IPS-15b (cell line): ENCODE results near the gene FAM135A.
"Not testable (repeated sequence)": the region's sequence is repeated elsewhere in the genome, so short reads cannot be mapped to it uniquely, and the experiment has no call there.

ENCODE experiments used
- H3K27me3 ChIP-seq: one replicate; pipeline ENCODE4 v1.6.1; 2013; ENCODE audit warnings: low read length; ENCODE audit not compliant: control insufficient read depth, insufficient read depth
- H3K36me3 ChIP-seq: one replicate; pipeline ENCODE4 v1.6.1; 2013; ENCODE audit warnings: low read length; ENCODE audit not compliant: control insufficient read depth, insufficient read depth
- H3K4me1 ChIP-seq: one replicate; pipeline ENCODE4 v1.6.1; 2013; ENCODE audit warnings: mild to moderate bottlenecking, low read length; ENCODE audit not compliant: control insufficient read depth, insufficient read depth
- H3K4me3 ChIP-seq: one replicate; pipeline ENCODE4 v1.5.1; 2013; ENCODE audit warnings: low read depth, low read length
- H3K9ac ChIP-seq: one replicate; pipeline ENCODE4 v1.6.1; 2013; ENCODE audit warnings: low read depth, mild to moderate bottlenecking, low read length
- H3K9me3 ChIP-seq: one replicate; pipeline ENCODE4 v1.6.1; 2013; ENCODE audit warnings: mild to moderate bottlenecking, low read length; ENCODE audit not compliant: control insufficient read depth, insufficient read depth

FAM135A gene

GRCh38 chr6:70423189-70424134 lies 10.2 kb downstream of the FAM135A start:
- Histone ChIP-seq H3K4me1 (no peaks in the 10 kb centered on the region), H3K9me3 (no peaks in the 10 kb centered on the region), H3K4me3 (no peak overlapping the region), H3K27me3 (no peaks in the 10 kb centered on the region), H3K9ac (no peak overlapping the region), H3K36me3 (peaks cover 3% of the 10 kb centered on the region)

- H3K4me1 ChIP-seq = no peaks in the 10 kb centered on the region
- H3K36me3 ChIP-seq = no peaks in the 10 kb centered on the region
- H3K9me3 ChIP-seq = no peaks in the 10 kb centered on the region
- H3K27me3 ChIP-seq = no peaks in the 10 kb centered on the region
- H3K4me3 ChIP-seq = no peak overlapping the region
- no peak overlapping the region for H3K9ac ChIP-seq
Observed at GRCh38 chr6:70424291-70424690, 11.0 kb downstream of the FAM135A start.

- Histone ChIP-seq H3K36me3 (no peaks in the 10 kb centered on the region), H3K4me3 (no peak overlapping the region), H3K27me3 (no peaks in the 10 kb centered on the region), H3K9me3 (no peaks in the 10 kb centered on the region), H3K9ac (no peak overlapping the region), H3K4me1 (no peaks in the 10 kb centered on the region)
Observed at GRCh38 chr6:70436320-70436719, 23.0 kb downstream of the FAM135A start.

GRCh38 chr6:70445001-70445400 lies 31.7 kb downstream of the FAM135A start:
- H3K4me1 ChIP-seq = no peaks in the 10 kb centered on the region
- H3K9ac ChIP-seq = no peak overlapping the region
- no peaks in the 10 kb centered on the region for H3K9me3 ChIP-seq
- H3K4me3 ChIP-seq = no peak overlapping the region
- no peaks in the 10 kb centered on the region for H3K36me3 ChIP-seq
- no peaks in the 10 kb centered on the region for H3K27me3 ChIP-seq

- H3K36me3 ChIP-seq, H3K9ac ChIP-seq, H3K9me3 ChIP-seq: not testable (repeated sequence)
Observed at GRCh38 chr6:70447343-70448070, 34.2 kb downstream of the FAM135A start.

GRCh38 chr6:70453899-70454298 lies 40.6 kb downstream of the FAM135A start:
- H3K9ac ChIP-seq, H3K4me1 ChIP-seq, H3K36me3 ChIP-seq, H3K27me3 ChIP-seq, H3K9me3 ChIP-seq, H3K4me3 ChIP-seq: not testable (repeated sequence)

More at GRCh38 chr6:70447343-70448070, 34.2 kb downstream of the FAM135A start:
- H3K27me3 ChIP-seq, H3K4me1 ChIP-seq, H3K4me3 ChIP-seq: not testable (repeated sequence)

GRCh38 chr6:70456735-70457134 lies 43.4 kb downstream of the FAM135A start:
- no peaks in the 10 kb centered on the region for H3K36me3 ChIP-seq
- no peaks in the 10 kb centered on the region for H3K27me3 ChIP-seq
- no peaks in the 10 kb centered on the region for H3K9me3 ChIP-seq
- H3K4me3 ChIP-seq = no peak overlapping the region
- no peaks in the 10 kb centered on the region for H3K4me1 ChIP-seq
- no peak overlapping the region for H3K9ac ChIP-seq

GRCh38 chr6:70459235-70459634 lies 45.9 kb downstream of the FAM135A start:
- H3K4me3 ChIP-seq = no peak overlapping the region
- no peaks in the 10 kb centered on the region for H3K9me3 ChIP-seq
- H3K9ac ChIP-seq = no peak overlapping the region
- no peaks in the 10 kb centered on the region for H3K36me3 ChIP-seq
- H3K27me3 ChIP-seq = no peaks in the 10 kb centered on the region
- H3K4me1 ChIP-seq = no peaks in the 10 kb centered on the region

GRCh38 chr6:70459699-70460098 lies 46.4 kb downstream of the FAM135A start:
- H3K9ac ChIP-seq, H3K36me3 ChIP-seq, H3K4me1 ChIP-seq, H3K27me3 ChIP-seq, H3K9me3 ChIP-seq, H3K4me3 ChIP-seq: not testable (repeated sequence)

GRCh38 chr6:70470016-70470415 lies 56.7 kb downstream of the FAM135A start:
- Histone ChIP-seq H3K4me3 (no peak overlapping the region), H3K4me1 (peaks cover 4% of the 10 kb centered on the region), H3K9me3 (no peaks in the 10 kb centered on the region), H3K36me3 (no peaks in the 10 kb centered on the region), H3K9ac (no peak overlapping the region), H3K27me3 (no peaks in the 10 kb centered on the region)

GRCh38 chr6:70470510-70470909 lies 57.2 kb downstream of the FAM135A start:
- not testable (repeated sequence) for H3K9ac ChIP-seq, H3K4me3 ChIP-seq, H3K36me3 ChIP-seq, H3K4me1 ChIP-seq, H3K9me3 ChIP-seq, H3K27me3 ChIP-seq

GRCh38 chr6:70474751-70475150 lies 61.4 kb downstream of the FAM135A start:
- peaks cover 3% of the 10 kb centered on the region for H3K36me3 ChIP-seq
- no peaks in the 10 kb centered on the region for H3K27me3 ChIP-seq
- no peaks in the 10 kb centered on the region for H3K9me3 ChIP-seq
- peaks cover 6% of the 10 kb centered on the region for H3K4me1 ChIP-seq
- no peak overlapping the region for H3K9ac ChIP-seq
- H3K4me3 ChIP-seq = no peak overlapping the region
